GM19193 (cell line): ENCODE measurements around the gene APOL6.

Experiments used
- POLR2A ChIP-seq: IDR thresholded peaks from 4 replicates; pipeline ENCODE4 v1.6.1; 2011; ENCODE audit not compliant: insufficient read depth, insufficient read length; ENCODE audit errors: extremely low read depth

APOL6 gene

GRCh38 chr22:35711336-35711735 lies 63.1 kb downstream of the APOL6 start:
- no peak for TF ChIP-seq POLR2A

GRCh38 chr22:35712672-35713071 lies 64.4 kb downstream of the APOL6 start:
- TF ChIP-seq POLR2A = no peak

GRCh38 chr22:35717572-35717971 lies 69.3 kb downstream of the APOL6 start, which contains the start of gene APOL5:
TSS of gene APOL5 (plus strand) at chr22:35717872. CDS start at chr22:35717872, 0 bp downstream.
- TF ChIP-seq POLR2A = no peak
